IPS-NIHi11 (cell line): ENCODE results near the gene PPIF.
A peak's percentile ranks its signal among the peaks of the same experiment; 100 is the strongest.

Experiments used
- DNase-seq: peaks from one replicate; pipeline ENCODE4 v3.0.0; 2012; ENCODE audit warnings: mixed read lengths, low spot score

PPIF gene

DNA sequence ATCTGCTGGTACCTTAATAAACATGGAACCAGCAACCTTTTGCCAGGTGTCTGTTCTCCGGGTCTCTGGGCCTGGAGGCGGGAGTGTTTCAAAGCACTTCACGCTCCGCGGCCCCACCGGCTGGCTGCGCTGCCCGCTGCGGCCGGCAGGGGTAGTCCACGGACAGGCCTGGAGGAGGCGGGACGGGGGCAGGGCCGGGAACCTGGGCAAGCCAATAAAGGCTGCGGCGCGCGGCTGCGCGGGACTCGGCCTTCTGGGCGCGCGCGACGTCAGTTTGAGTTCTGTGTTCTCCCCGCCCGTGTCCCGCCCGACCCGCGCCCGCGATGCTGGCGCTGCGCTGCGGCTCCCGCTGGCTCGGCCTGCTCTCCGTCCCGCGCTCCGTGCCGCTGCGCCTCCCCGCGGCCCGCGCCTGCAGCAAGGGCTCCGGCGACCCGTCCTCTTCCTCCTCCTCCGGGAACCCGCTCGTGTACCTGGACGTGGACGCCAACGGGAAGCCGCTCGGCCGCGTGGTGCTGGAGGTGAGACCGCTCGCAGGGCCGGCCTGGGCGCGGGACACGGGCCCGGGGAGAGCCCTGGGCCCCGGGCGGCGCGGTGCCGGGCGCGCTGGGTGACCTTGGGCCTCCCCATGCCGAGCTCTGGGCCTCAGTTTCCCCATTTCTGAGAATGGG, at the start of gene PPIF:
Gene PPIF (plus strand): TSS at position 244 of the 668 bp plus-strand sequence. CDS start 80 bp downstream, at position 324.
- DNase-seq = peak; percentile 96

DNA sequence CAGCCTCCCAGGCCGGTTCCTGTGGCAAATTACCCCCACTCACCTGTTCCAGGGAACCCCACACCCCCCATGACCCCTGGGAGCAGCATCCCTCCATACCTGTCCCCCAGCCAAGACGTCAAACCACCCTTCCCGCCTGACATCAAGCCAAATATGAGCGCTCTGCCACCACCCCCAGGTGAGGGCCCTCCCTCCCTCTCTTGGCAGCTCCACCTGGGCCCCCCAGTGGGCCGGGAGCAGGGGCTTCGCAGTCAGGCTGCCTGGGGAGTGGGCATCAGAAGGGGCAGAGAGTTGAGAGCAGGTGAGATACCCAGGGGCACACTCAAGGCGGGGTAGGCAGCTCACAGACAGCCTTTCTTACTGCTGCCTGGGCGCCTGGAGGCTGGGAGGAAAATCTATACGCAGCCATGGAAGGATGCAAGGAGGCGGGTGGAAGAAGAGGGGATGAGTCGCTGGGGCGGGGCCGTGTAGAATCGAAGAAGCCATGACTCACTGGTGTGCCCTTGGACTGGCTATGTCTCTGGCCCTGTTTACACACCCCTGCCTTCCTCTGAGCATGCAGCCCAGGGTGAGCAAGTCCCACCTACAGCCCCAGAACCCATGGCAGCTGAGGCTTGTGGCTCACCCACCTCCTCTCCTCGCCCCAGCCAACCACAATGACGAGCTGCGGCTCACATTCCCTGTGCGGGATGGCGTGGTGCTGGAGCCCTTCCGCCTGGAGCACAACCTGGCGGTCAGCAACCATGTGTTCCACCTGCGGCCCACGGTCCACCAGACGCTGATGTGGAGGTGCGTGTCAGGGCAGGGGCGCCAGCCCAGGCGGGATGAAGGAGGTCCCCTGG, 48.6 kb upstream of the PPIF start:
- DNase-seq = peak; percentile 57

DNA sequence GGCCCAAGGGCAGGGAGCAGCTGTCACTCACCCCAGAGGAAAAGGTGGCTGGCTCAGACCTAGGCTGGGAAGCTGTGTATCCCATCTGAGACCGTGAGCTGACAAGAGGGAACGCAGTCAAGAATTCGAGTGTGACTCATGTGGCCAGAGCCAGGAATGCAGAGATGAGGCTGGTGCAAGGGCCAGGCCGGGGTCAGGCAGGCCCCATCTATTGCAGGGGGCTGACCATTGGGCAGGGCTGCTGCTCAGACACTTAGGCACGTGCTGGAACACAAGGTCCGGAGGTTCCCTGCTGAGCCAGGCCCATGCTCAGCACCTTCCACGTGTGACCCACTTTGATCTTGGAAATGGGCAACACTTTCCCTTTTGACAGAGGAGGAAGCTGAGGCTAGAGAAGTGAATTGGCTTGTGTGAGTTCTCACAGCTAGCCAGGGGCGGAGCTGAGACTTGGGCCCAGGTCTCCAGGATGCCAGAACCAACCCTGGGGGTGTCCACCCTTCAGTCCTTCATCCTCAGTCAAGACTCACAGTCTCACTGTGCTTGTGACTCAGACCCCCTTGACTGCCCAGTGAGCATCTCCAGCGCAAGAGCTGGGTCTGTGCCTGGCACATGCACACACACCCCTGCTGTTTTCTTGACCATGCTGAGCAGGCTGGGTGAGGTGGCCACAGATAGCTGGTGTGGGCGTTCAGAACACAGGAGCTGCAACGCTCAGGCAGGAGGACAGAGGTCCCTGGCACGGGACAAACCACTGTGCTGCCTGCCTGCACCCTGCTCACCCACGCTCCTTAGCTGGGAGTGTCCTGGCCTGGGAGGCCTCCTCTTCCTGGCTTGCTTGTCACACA, 47.6 kb upstream of the PPIF start:
- no peak for DNase-seq

DNA sequence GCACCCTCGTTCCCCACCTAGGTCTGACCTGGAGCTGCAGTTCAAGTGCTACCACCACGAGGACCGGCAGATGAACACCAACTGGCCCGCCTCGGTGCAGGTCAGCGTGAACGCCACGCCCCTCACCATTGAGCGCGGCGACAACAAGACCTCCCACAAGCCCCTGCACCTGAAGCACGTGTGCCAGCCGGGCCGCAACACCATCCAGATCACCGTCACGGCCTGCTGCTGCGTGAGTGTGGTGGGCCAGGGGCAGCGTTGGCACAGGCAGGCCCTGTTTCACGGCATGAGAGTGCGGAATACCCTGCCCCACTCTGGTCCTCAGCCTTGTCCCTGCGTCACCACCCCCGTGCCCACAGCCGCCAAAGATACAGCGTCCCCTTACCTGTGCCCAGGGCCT, 46.6 kb upstream of the PPIF start:
- DNase-seq = no peak

DNA sequence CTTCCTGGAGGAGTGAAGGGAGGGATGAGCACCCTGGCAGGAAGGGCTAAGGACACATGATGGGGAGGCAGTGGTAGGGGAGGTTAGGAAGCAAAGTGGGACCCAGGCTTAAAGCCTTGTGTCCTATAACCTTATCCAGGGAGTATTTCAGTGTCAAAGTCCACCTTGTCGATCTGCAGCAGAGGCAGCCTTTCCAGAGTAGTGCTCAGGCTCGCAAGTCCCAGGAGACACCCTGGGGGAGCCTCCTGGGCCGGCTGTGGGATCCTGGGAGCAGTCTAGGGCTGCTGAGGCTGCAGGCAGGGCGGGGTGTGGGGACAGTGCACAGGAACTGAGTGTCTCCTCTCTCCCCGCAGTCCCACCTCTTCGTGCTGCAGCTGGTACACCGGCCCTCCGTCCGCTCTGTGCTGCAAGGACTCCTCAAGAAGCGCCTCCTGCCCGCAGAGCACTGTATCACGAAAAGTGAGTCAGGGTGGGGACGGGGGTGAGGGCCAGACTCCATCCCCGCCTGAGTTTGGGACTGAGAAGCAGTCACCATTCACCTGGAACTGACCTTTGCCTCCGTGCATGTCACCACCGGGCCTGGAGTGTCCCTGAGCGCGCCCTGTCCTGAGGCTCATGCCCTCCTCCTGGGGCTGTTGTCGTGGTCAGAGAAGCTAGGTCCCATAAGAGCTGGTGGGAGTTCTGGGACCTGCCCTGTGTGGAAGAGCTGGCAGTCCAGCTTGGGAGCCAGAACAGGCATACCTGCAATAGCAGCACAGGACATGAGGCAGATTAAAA, 45.3 kb upstream of the PPIF start:
- no peak for DNase-seq

DNA sequence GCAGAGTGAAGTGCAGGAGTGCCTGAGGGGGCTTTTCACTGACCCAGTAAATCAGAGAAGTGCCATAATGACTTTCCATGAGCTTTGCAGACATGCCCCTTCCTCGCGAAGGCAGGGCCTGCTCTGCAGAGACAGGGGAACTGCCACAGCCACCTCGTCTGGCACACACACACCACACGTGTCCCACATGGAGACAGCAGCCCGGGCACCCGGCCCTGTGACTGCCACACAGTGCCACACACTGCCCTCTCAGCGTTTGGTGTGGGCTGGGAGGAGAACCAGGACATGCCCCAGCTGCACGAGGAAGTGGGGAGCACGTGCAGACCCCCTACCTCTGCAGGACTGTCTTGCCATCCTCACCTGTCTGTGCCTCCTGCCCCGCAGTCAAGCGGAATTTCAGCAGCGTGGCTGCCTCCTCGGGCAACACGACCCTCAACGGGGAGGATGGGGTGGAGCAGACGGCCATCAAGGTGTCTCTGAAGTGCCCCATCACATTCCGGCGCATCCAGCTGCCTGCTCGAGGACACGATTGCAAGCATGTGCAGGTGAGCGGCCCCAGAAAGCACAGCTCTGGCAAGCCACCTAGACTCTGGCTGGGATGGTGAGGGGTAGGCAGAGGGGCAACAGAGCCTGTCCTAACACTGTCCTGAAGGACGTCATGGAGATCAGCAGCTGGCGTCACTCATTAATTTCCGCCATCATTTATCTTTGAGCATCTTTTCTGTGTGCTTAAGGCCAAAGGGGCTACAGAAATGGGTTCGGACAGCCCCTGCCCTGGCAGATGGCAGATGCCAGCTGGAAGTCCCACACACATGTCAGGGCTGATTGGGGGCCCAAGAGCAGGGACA, 43.4 kb upstream of the PPIF start:
- DNase-seq = no peak

DNA sequence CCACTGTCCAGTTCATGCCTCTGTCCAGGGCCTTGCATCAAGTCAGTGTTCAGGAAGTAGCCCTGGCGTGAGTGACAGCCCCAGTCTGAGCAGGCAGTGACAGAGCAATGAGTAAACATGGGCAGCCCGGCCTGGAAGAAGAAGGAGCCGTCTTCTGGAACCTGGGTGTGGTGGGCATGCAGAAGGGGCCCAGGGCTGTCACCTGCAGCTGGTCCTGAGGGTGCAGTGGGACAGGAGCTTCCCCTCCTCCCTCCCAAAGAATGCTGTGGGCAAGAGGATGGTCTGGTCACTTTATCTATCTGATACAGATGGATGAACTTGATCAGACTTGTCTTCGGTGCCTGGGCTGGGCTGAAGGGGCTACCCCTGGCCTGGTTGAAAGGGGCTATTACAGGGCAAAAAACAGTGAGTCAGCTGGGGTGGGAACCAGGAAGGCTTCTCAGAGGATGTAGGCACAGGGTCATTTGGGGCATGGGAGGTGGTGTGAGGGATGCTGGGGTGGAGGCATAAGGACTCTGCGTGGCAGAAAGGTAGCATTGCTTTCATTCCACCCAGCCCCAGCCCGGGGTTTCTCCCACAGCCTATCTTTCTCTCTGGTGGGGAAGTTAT, 42.7 kb upstream of the PPIF start:
- no peak for DNase-seq

DNA sequence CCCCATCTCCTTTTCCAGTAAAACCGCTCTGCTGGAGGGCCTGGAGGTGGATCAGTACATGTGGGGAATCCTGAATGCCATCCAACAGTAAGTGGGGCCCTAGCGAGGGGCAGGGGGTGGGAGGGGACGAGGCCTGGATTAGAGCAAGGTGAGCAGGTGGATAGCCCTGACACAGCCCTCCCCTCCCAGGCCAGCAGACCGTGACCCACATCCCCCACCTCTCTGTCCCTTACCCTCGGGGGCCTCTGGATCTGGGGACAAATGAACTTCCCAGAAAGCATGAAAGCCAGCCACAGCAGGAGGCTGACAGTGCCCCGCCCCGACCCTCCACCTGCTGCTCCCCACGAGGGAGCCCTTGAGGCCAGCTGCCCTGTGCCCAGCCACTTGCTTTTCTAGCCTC, 41.8 kb upstream of the PPIF start:
- DNase-seq = no peak

DNA sequence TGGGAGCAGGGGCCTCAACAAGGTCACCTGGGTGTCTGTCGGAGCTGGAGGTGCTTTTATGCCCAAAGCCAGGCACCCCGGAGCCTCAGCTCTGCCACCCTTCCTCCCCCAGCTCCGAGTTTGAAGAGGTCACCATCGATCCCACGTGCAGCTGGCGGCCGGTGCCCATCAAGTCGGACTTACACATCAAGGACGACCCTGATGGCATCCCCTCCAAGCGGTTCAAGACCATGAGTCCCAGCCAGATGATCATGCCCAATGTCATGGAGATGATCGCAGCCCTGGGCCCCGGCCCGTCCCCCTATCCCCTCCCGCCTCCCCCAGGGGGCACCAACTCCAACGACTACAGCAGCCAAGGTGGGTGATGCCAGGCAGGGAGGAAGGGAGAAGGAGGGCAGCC, 41.3 kb upstream of the PPIF start:
- DNase-seq = no peak

DNA sequence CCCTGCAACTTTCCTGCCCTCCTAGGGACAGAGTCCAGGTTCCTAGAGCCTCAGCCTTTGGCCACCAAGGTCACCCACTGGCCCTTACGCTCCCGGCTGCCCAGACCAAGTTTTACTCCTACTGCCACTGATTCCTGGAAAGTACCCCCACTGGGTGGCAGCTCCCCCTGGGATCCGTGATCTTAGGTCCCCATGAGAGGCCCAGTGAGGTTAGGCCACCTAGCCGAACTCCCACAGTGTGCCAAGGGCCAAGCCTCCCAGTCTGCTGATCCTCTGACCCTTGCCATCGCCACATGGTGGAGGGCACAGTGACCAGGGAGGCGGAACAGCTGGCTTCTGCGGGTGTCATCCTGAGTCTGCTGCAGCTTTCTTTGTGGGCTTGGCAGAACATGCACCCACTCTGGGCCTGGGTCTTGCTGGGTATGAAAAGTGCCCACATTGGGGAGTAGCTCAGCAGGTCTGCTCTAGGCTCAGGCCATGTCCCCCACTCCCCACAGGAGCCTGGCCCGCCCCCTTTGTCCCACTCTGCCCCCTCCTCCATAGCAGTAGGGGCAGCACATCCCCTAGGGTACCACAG, 40.5 kb upstream of the PPIF start:
- no peak for DNase-seq

DNA sequence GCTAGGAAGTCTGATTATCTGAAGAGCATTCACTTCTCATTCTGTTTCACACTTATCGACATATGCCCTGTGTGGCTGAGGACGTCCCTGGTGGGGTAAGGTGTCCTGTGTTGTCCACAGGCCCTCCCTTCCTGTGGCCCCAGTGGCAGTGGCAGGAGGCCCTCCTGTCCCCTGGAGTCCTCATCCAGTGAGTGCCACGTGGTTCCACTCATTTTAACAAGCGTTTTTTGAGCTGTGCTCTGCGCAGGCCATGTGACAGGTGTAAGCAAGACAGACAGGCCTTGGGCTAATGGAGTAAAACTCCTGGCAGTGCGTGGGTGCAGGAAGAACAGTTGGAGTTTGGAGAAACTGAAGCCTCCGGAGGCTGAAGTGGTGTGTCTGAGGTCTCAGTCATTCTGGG, 39.3 kb upstream of the PPIF start:
- no peak for DNase-seq

DNA sequence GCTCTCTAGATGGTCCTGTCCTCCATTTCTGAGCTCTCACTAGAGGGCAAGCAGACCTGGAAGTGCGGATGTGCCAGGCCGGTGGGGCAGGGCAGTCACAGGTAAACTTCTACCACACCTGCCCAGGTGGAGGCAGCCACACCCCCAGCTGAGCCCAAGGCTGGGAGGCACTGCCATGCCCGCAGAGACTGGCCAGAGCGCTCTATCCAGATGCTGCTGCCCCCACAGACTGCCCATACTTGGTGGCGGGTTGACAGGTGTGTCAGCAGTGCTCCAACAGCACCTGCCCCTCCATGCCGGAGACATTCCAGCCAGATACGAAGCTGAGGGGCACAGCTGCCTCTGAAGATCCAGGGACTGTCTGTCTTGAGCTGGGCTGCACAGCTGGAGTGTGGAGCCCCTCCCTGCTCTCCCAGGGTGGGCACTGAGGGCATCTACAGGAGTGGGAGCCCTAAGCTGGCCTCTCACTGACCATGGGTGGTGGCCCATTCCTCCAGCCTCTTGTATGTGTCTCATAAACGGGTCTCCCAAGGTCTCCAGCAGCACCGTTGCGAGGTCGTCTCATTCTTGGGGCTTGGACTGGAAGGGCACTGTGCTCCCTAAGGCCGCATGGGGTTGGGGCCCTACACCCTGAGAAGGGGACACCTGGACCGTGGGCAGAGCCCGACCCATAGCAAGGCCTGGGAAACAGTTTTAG, 38.2 kb upstream of the PPIF start:
- DNase-seq = no peak

DNA sequence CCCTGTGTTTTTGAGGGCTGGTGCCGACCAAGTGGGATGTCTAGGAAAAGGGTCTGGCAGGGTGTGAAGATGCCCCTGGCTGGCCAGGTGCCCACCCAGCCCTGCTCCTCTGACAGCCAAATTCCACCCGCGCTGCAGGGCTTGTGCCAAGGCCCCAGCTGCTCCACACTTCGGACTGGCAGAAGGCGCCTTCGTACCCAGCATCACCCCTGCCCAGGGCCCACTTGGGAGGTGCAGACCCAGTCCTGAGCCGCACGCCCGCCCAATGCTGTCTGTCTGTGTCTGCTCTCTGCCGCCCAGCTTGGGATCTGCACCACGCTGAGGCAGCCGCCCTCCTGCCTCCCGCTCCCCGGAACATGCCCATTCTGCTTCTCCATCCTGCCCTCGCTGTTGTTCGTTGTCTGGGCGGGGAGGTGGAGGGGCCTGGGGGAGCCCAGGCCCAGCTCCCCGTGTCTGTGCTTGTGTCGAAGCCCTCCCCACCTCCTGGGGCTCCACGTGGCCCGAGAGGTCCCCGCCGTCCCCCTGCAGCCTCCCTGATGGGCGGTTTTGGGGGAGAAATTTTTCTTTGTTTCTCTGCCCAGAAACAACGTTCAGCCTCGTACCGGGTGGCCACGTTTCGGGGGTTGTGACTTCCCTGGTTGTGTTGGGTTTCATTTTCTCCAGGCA, 36.9 kb upstream of the PPIF start:
- DNase-seq = no peak

DNA sequence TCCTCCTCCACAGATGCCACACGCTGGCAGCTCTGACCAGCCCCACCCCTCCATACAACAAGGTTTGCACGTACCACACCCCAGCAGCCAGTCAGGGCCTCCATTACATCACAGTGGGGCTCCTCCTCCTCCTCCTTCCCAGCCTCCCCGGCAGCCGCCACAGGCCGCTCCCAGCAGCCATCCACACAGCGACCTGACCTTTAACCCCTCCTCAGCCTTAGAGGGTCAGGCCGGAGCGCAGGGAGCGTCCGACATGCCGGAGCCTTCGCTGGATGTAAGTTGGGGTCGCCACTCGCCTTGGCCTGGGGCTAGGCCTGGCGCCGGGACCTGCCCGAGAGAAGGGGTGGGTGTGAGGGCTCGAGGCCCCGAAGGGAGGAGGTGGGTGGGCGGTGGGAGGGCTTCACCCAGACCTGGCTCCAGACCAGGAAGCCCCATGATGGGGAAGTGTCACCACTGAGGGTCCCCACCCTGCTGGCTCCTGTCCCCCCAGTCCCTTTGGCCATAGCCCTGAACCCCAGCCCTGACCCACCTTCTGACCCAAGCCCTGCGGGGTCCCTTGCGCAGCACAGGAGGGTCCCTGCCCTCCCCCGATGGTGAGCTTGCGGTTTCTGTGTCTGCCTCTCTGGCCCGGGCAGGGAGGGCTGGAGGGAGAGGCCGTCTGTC, 36.2 kb upstream of the PPIF start:
- no peak for DNase-seq

DNA sequence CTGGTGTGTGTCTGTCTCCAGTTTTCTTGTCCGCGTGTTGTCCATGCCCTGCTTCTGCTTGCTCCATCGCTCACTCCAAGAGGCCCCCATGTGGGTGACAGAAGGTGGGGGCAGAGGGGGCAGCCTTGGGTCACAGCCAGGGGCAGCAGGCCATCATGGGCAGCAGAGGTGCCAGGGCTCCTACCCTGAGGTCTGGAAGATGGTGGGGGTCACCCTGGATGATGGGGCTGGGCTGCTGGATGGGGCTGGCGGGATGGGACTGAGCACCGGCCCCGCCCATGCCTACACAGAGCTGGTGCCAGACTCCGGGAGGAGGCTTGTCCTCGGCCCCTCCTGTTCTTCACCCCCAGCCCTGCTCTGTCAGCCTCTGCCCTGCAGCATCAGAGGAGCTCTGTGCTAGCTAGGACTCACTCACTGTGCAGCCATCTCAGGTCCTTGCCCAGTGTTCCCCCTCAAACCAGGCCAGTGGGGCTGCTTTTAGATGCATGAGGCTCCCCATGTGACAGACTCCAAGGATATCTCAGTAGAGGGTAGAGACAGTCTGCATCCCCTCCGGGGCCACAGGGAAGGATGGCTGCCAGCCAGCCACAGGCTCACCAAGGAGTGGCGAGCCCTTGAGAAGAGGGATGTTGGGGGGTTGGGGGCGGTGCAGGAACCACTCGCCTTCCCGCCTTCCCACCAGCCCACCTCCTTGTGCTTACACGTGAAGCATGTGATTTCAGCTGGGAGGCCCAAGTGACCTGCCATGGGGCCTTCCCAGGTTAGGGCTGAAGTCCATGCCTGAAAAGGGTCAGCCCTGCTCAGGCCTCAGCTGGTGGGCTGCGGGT, 35.5 kb upstream of the PPIF start:
- DNase-seq = no peak

DNA sequence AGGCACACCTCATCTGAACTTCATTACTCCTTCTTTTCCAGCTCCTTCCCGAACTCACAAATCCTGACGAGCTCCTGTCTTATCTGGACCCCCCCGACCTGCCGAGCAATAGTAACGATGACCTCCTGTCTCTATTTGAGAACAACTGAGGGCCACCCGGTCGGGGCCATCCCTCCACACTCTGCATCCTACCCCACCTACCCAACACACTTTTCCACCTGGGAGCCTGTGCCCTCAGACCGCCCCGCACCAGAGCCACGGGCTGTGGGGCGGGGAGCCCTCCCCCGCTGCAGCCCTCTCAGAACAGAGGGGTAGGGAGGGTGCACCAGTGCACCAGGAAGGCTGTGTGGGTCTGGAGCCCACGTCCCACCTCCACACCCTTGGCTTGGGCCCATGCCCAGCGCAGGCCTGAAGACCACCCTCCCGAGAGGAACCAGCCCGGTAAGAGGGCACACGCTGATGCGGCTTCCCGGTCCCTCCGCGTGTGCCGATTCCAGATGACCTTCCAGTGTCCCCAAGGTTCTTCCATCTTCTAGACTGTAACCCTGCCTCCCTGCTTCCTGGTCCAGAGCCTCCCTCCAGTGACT, 34.6 kb upstream of the PPIF start:
- DNase-seq = no peak

DNA sequence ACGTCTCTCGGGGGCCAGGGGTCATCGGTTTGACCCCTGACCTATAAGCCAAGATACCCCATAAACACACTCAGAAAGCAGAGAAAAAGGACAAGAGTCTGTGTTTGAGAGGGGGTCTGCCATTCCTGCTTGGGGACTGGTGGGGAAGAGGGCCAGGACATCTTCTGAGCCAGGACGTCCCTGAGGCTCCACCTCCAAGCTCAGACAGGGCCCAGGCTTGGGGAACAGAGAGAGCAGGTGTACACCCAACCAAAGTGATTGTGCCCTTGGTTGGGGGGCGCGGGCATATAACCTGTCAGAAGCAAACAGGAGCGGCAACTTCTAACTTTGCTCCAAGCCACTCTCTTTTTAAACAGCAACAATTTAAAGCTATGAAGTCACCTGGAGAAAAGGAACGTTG, 33.9 kb upstream of the PPIF start:
- DNase-seq = no peak
